Stimulated activated naive CD8-positive, alpha-beta T cell treated with anti-CD3 and anti-CD28 coated beads, Interleukin-15, Interleukin-2, amounts not matched to agents 100 ng/mL and 50 ng/mL, for 24 hours (primary cell): Measurements from ENCODE around the gene SOX5.

ENCODE experiments used
- H3K27ac Mint-ChIP-seq: one replicate; pipeline ENCODE4 v1.8.0; 2021; ENCODE audit warnings: mild to moderate bottlenecking, mixed read lengths
- H3K27me3 Mint-ChIP-seq: one replicate; pipeline ENCODE4 v1.8.0; 2021; ENCODE audit warnings: mixed read lengths
- H3K36me3 Mint-ChIP-seq: one replicate; pipeline ENCODE4 v1.8.0; 2021; ENCODE audit warnings: low read depth, mixed read lengths
- H3K4me1 Mint-ChIP-seq: one replicate; pipeline ENCODE4 v1.8.0; 2021; ENCODE audit warnings: low read depth, mixed read lengths
- H3K4me3 Mint-ChIP-seq: one replicate; pipeline ENCODE4 v1.8.0; 2021; ENCODE audit warnings: mild to moderate bottlenecking, mixed read lengths
- H3K9me3 Mint-ChIP-seq: one replicate; pipeline ENCODE4 v1.8.0; 2021; ENCODE audit warnings: mixed read lengths

SOX5 gene

GRCh38 chr12:23770202-23770938 is 179.1 kb downstream of the SOX5 start:
- Mint-ChIP-seq H3K9me3 (peaks cover 3% of the 10 kb centered on the region), H3K36me3 (no peaks in the 10 kb centered on the region), H3K4me1 (no peaks in the 10 kb centered on the region), H3K27ac (no peak overlapping the region), H3K27me3 (no peaks in the 10 kb centered on the region), H3K4me3 (no peak overlapping the region)

- H3K36me3 Mint-ChIP-seq, result no peaks in the 10 kb centered on the region
- no peaks in the 10 kb centered on the region for H3K27me3 Mint-ChIP-seq
- no peak overlapping the region for H3K27ac Mint-ChIP-seq
- H3K9me3 Mint-ChIP-seq, result peaks cover 3% of the 10 kb centered on the region
- H3K4me3 Mint-ChIP-seq, result no peak overlapping the region
- no peaks in the 10 kb centered on the region for H3K4me1 Mint-ChIP-seq
Observed at GRCh38 chr12:23767834-23768233, 181.6 kb downstream of the SOX5 start.

- no peak overlapping the region for H3K27ac Mint-ChIP-seq
- no peaks in the 10 kb centered on the region for H3K36me3 Mint-ChIP-seq
- no peaks in the 10 kb centered on the region for H3K27me3 Mint-ChIP-seq
- H3K9me3 Mint-ChIP-seq, result peaks cover 3% of the 10 kb centered on the region
- H3K4me1 Mint-ChIP-seq, result no peaks in the 10 kb centered on the region
- no peak overlapping the region for H3K4me3 Mint-ChIP-seq
Observed at GRCh38 chr12:23763724-23764123, 185.7 kb downstream of the SOX5 start.

- H3K27me3 Mint-ChIP-seq, result no peaks in the 10 kb centered on the region
- no peaks in the 10 kb centered on the region for H3K36me3 Mint-ChIP-seq
- no peaks in the 10 kb centered on the region for H3K4me1 Mint-ChIP-seq
- H3K9me3 Mint-ChIP-seq, result no peaks in the 10 kb centered on the region
- H3K27ac Mint-ChIP-seq, result no peak overlapping the region
- no peak overlapping the region for H3K4me3 Mint-ChIP-seq
Observed at GRCh38 chr12:23760495-23760894, 189.0 kb downstream of the SOX5 start.

- Mint-ChIP-seq H3K36me3 (no peaks in the 10 kb centered on the region), H3K27me3 (no peaks in the 10 kb centered on the region), H3K27ac (no peak overlapping the region), H3K9me3 (no peaks in the 10 kb centered on the region), H3K4me1 (no peaks in the 10 kb centered on the region), H3K4me3 (no peak overlapping the region)
Observed at GRCh38 chr12:23758608-23759007, 190.9 kb downstream of the SOX5 start.

GRCh38 chr12:23757541-23757962 is 191.9 kb downstream of the SOX5 start:
- Mint-ChIP-seq H3K4me3 (no peak overlapping the region), H3K9me3 (no peaks in the 10 kb centered on the region), H3K27me3 (no peaks in the 10 kb centered on the region), H3K27ac (no peak overlapping the region), H3K4me1 (no peaks in the 10 kb centered on the region), H3K36me3 (no peaks in the 10 kb centered on the region)

GRCh38 chr12:23756416-23756815 is 193.1 kb downstream of the SOX5 start:
- H3K4me3 Mint-ChIP-seq, result no peak overlapping the region
- H3K36me3 Mint-ChIP-seq, result no peaks in the 10 kb centered on the region

GRCh38 chr12:23753628-23754365 is 195.7 kb downstream of the SOX5 start:
- H3K9me3 Mint-ChIP-seq, result no peaks in the 10 kb centered on the region
- H3K4me3 Mint-ChIP-seq, result no peak overlapping the region
- no peaks in the 10 kb centered on the region for H3K36me3 Mint-ChIP-seq
- no peaks in the 10 kb centered on the region for H3K27me3 Mint-ChIP-seq
- no peak overlapping the region for H3K27ac Mint-ChIP-seq
- no peaks in the 10 kb centered on the region for H3K4me1 Mint-ChIP-seq

More at GRCh38 chr12:23756416-23756815, 193.1 kb downstream of the SOX5 start:
- Mint-ChIP-seq H3K4me1 (no peaks in the 10 kb centered on the region), H3K27ac (no peak overlapping the region), H3K9me3 (no peaks in the 10 kb centered on the region), H3K27me3 (no peaks in the 10 kb centered on the region)

- no peaks in the 10 kb centered on the region for H3K27me3 Mint-ChIP-seq
- no peak overlapping the region for H3K27ac Mint-ChIP-seq
- H3K4me3 Mint-ChIP-seq, result no peak overlapping the region
- H3K9me3 Mint-ChIP-seq, result peaks cover 4% of the 10 kb centered on the region
- H3K4me1 Mint-ChIP-seq, result no peaks in the 10 kb centered on the region
- no peaks in the 10 kb centered on the region for H3K36me3 Mint-ChIP-seq
Observed at GRCh38 chr12:23752245-23752644, 197.2 kb downstream of the SOX5 start.

- H3K4me3 Mint-ChIP-seq, result no peak overlapping the region
Observed at GRCh38 chr12:23751641-23752040, 197.8 kb downstream of the SOX5 start.

GRCh38 chr12:23750923-23751322 is 198.5 kb downstream of the SOX5 start:
- H3K27me3 Mint-ChIP-seq, result no peaks in the 10 kb centered on the region
- no peaks in the 10 kb centered on the region for H3K4me1 Mint-ChIP-seq
- peaks cover 12% of the 10 kb centered on the region for H3K9me3 Mint-ChIP-seq
- H3K27ac Mint-ChIP-seq, result no peak overlapping the region
- H3K36me3 Mint-ChIP-seq, result no peaks in the 10 kb centered on the region
- no peak overlapping the region for H3K4me3 Mint-ChIP-seq

More at GRCh38 chr12:23751641-23752040, 197.8 kb downstream of the SOX5 start:
- H3K27ac Mint-ChIP-seq, result no peak overlapping the region
- H3K27me3 Mint-ChIP-seq, result no peaks in the 10 kb centered on the region
- no peaks in the 10 kb centered on the region for H3K4me1 Mint-ChIP-seq
- peaks cover 10% of the 10 kb centered on the region for H3K9me3 Mint-ChIP-seq
- no peaks in the 10 kb centered on the region for H3K36me3 Mint-ChIP-seq

GRCh38 chr12:23744696-23745095 is 204.8 kb downstream of the SOX5 start:
- Mint-ChIP-seq H3K4me3 (no peak overlapping the region), H3K4me1 (no peaks in the 10 kb centered on the region), H3K27ac (no peak overlapping the region), H3K9me3 (peaks cover 15% of the 10 kb centered on the region), H3K27me3 (no peaks in the 10 kb centered on the region), H3K36me3 (no peaks in the 10 kb centered on the region)

- Mint-ChIP-seq H3K9me3 (peaks cover 14% of the 10 kb centered on the region), H3K27me3 (no peaks in the 10 kb centered on the region), H3K4me1 (no peaks in the 10 kb centered on the region), H3K36me3 (no peaks in the 10 kb centered on the region), H3K4me3 (no peak overlapping the region), H3K27ac (no peak overlapping the region)
Observed at GRCh38 chr12:23742574-23742973, 206.9 kb downstream of the SOX5 start.

- Mint-ChIP-seq H3K9me3 (peaks cover 10% of the 10 kb centered on the region), H3K27ac (no peak overlapping the region), H3K4me1 (no peaks in the 10 kb centered on the region), H3K4me3 (no peak overlapping the region), H3K36me3 (no peaks in the 10 kb centered on the region), H3K27me3 (no peaks in the 10 kb centered on the region)
Observed at GRCh38 chr12:23731493-23731892, 218.0 kb downstream of the SOX5 start.

- Mint-ChIP-seq H3K27ac (no peak overlapping the region), H3K27me3 (no peaks in the 10 kb centered on the region), H3K9me3 (peaks cover 10% of the 10 kb centered on the region), H3K4me1 (no peaks in the 10 kb centered on the region), H3K4me3 (no peak overlapping the region), H3K36me3 (no peaks in the 10 kb centered on the region)
Observed at GRCh38 chr12:23731035-23731434, 218.4 kb downstream of the SOX5 start.
